GM12892 (cell line): ENCODE results near the gene ALK.

Experiments used
- DNase-seq: peaks from one replicate; pipeline ENCODE4 v3.0.0; 2011; ENCODE audit not compliant: insufficient read length
- FAIRE-seq: peaks from 2 replicates; lab custom pipeline; 2011; peaks lifted over from hg19 to GRCh38; lab: Jason Lieb, UNC
- POLR2A ChIP-seq: IDR thresholded peaks from 2 replicates; pipeline ENCODE4 v1.6.1; 2011; ENCODE audit warnings: low read depth, low read length, control low read depth
- POLR2AphosphoS5 ChIP-seq: IDR thresholded peaks from 2 replicates; pipeline ENCODE4 v1.6.1; 2011; ENCODE audit warnings: low read depth, low read length, control low read depth
- TAF1 ChIP-seq: IDR thresholded peaks from 2 replicates; pipeline ENCODE4 v1.6.1; 2011; ENCODE audit warnings: low read depth, mild to moderate bottlenecking, control low read depth, low read length, borderline replicate concordance

ALK gene

DNA sequence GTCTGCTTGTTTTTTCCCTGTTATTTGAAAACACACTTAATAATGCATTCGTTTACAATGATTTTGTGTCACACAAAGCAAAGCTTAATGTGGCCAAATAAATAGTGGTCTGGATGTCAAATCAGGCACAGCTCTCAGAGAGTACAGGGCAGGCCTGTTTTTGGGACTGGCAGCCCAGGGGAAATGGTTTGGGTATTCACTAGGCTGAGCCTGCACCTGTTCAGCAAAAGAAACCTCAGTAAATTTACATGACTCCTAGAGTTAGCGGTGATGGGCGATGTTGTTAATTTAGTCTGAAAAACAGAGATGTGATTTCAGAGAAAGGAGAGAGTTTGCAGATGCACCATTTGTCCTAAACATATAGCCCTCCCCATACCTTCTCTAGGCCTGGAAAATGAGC, 197.1 kb downstream of the ALK start:
- DNase-seq (no peak), FAIRE-seq (peak; percentile 40)
- TF ChIP-seq POLR2AphosphoS5 (no peak), TAF1 (no peak), POLR2A (no peak)

DNA sequence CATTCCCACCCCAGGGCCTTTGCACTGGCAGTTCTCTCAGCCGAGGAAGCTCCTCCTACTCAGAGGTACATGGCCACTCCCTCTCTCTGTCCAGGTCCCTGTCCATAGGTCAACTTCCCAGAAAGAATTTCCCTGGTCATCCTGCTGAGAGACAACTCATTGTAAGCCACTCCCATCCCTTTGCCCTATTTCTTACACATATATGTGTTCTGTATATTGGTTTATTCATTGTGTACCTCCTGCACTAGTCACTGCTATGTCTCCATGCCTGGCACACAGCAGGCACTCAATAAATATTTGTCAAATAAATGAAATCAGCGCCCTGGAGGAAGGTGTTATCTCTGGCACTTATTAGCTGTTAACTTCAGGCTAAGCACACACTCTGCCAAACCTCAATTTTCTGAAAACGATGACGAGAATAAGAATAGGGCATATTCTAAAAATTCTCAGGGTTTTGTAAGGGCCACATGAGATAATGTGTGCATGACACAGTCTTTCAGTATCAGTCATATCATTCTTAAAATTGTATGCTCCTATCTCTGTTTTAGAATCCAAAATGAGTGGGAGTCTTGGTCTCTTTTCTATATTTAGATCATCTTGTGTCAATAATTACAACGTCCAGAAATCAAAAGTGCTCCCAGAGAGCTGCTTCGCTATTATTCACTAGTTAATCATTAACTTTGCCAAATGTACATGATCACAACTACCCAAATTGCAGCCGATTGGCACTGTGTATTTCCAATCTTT, 198.0 kb downstream of the ALK start:
- TF ChIP-seq POLR2A (no peak), POLR2AphosphoS5 (no peak), TAF1 (no peak)
- FAIRE-seq (peak; percentile 27), DNase-seq (no peak)

DNA sequence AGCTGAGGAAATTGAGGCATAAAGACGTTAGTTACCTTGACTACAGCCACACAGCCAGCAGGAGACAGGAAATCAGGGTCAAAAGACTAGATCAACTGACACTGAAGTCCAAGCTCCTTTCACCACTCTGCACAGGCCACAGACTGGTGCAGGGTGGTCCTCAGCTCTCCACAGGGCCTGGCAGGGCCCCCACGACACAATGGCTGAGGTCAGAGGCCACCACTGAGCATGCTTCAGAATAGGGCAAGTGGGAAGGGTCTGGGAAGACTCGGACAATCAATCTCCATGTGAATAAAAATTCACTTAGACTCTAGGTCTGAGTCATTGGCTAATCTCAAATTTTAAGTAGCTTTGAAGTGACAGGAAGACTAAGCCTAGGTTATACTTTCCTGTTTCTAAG, 201.7 kb downstream of the ALK start:
- TF ChIP-seq POLR2A (no peak), POLR2AphosphoS5 (no peak), TAF1 (no peak)
- FAIRE-seq = no peak
- DNase-seq = no peak

DNA sequence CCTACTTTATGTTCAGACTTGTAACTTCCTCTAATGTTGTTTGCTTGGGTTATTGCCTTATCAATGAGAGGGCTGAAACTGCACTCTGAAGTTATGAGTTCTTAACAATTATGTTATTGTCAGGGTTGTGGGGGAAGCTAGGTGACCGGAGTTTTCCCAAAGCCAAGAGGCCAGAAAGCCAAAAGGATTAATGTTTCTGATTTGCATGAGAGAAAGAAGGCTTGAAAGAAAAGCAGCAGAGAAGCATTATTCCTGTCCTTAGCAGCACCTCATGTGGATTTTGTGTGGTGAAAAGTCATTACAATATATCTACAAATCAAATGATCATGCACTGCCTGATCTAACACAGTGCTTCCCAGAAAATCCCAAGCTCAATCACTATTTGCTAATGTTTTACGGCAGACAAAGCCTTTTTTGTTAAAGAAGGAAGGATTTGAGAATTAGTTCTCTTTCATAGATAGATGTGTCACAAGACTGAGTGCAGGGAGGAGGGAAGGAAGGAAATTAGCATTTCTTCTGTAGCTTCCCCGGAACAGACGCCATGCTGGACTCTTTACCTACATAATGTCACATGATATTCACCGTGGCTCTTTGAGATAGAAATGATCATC, 203.2 kb downstream of the ALK start:
- no peak for DNase-seq
- FAIRE-seq = no peak

DNA sequence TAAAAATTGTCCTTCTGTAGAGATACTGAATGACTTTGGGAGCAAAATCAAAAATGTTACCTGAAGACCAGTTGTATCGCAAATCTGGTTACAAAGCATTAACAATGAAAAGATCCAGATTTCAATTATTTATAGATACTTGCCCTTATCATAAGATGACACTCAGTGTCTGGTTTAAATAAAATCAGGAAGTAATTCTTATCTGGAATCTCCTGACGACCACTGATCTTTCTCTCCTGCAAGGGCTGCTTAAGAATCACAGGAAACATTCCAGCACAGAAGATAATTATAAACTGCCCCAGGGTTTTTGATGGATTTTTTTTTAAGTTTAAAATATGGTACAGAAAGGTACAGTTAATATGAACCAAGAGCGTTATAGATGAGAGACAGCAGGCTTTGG, 205.7 kb downstream of the ALK start:
- no peak for FAIRE-seq
- no peak for DNase-seq
- TF ChIP-seq TAF1 (no peak), POLR2A (no peak), POLR2AphosphoS5 (no peak)

More for the DNA sequence above, 203.2 kb downstream of the ALK start:
- no peak for TF ChIP-seq TAF1
- TF ChIP-seq POLR2A = no peak
- no peak for TF ChIP-seq POLR2AphosphoS5

- FAIRE-seq = no peak
- no peak for DNase-seq
Measured at GRCh38 chr2:29714333-29714732, 207.1 kb downstream of the ALK start.

DNA sequence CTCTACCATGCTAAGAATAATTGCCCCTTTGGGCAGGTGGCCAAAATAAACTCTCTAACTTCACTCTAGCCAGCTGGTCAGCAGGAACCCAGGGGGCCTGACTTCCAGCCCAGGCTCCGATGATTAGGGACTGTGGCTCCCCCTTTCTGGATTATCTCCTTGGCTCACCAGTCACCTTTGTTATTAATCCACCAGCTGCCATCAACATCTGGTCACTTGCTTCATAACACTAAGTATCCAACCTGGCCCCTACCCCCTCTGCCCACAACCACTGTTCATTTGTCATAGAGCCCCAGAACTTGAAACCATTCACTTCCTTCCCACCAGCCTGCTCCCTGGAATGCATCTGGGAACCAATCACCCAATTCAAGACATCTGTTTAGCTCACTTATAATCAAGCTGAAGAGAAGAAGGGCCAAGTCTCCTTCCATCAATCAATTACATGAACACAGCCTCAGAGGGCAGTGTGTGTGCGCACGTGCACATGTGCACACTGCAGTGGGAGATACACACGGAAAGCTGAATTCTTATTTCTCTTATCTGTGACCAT, 215.1 kb downstream of the ALK start:
- TF ChIP-seq POLR2A (no peak), POLR2AphosphoS5 (no peak), TAF1 (no peak)
- no peak for FAIRE-seq
- no peak for DNase-seq

More at GRCh38 chr2:29714333-29714732, 207.1 kb downstream of the ALK start:
- TF ChIP-seq POLR2AphosphoS5 (no peak), TAF1 (no peak), POLR2A (no peak)

DNA sequence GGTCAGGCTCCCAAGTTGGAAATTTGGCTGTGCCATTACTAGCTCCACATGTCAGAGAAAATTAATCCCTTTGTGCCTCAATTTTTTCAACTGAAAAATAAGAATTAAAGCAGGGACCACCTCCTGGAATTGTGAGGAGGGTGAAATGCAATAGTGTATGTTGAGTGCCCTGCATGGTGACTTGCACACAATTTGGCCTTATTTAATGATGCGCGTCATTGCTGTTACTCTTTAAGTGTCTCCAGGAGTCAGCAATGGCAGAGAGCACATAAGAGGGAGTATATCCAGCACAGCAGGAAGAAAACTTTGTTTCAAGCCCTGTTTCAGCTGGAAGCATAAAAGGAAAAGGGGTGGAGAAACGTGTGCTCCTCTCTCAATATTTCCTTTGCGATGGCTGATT, 215.8 kb downstream of the ALK start:
- DNase-seq (no peak), FAIRE-seq (no peak)
- TF ChIP-seq POLR2A (no peak), POLR2AphosphoS5 (no peak), TAF1 (no peak)

GRCh38 chr2:29703336-29703735, 218.1 kb downstream of the ALK start:
- no peak for DNase-seq
- no peak for FAIRE-seq
- no peak for TF ChIP-seq POLR2A
- no peak for TF ChIP-seq POLR2AphosphoS5
- no peak for TF ChIP-seq TAF1

DNA sequence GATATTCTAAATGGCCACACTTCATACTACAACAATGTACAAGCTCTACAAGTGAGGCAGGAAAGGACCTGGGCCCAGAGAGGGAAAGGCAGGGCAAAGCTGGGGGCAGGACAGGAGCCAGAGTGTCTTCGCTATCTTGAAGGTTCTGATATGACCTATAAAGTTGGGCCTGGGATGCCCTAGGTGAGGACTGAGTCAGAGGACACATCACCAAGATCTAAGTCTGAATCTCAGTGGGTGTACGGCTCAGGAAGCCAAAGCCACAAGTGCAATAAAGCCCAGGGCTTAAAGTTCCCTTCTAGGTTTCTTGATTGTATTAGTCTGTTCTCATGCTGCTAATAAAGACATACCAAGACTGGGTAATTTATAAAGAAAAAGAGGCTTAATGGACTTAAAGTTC, 219.1 kb downstream of the ALK start:
- DNase-seq (no peak), FAIRE-seq (no peak)
- no peak for TF ChIP-seq POLR2A
- no peak for TF ChIP-seq TAF1
- TF ChIP-seq POLR2AphosphoS5 = no peak

DNA sequence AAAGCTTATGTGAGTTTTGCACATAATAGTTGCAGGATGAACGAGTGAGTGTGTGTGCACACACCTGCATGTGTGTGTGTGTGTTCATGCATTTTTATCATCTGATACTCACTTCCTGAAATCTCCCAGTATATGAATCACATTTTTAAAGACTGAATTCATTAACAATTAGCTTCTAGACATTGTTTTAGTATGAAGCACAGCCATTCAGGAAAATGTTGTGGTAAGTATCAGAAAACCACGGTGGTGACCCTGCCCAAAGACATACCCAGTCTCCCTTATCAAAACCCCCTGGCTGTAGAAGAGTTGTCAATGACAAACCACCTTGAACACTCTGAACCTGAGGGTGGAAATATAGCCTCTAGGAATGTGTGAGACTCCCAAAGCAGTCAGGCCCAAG, 220.8 kb downstream of the ALK start:
- FAIRE-seq (no peak), DNase-seq (no peak)
- no peak for TF ChIP-seq TAF1
- no peak for TF ChIP-seq POLR2AphosphoS5
- TF ChIP-seq POLR2A = no peak
